ENCODE results near the gene SUPT7L.

DNA sequence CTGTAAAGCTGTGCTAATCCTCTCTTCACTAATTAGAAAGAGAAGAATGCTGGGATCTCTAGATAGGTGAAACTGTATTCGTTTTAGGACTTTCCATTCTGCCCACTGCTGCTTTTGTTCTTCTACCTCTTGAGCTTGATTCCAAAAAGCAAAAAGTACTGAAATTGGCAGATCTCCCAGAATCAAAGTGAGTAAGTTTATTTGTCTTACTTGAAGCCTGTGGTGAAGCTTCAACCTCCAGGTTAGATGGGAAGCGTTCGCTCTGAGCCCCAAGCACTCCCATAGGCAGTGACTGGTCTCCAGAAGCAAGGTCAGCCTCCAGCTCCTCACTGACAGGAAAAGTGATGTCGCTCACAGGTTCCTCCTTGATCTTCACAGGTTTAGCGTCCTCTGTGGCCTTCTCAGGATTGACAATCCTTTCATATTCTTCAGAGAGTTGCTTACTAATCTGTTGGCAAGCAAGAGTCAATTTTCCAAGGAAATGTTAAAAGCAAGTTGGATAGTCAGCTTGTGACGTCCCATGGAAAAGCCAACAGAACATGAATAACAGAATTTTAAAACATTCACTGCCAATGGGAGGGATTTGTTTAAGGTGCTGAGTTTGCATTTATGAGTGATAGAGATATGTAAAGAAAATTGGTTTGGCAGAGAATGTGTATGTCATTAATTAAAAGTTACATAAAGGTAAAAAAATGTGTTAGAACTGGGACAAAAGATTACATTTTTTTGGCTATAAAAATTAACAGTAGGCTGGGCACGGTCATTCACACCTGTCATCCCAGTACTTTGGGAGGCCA lies 8.1 kb downstream of the SUPT7L start:
- no peak for TF ChIP-seq TAF15 (IDR thresholded peaks at IDR 0.05; ENCODE audit: low read depth, low read length, poor library complexity, severe bottlenecking)
- TF ChIP-seq TCF12 (IDR thresholded peaks at IDR 0.05) = no peak
- no peak for TF ChIP-seq TCF12 (CRISPR knock-in tag; IDR thresholded peaks at IDR 0.05)
- TF ChIP-seq POLR2A (IDR thresholded peaks at IDR 0.05; ENCODE audit: insufficient read depth in 1 of 2, low read depth in 2 of 2, low read length in 2 of 2) = no peak
- TF ChIP-seq ZNF792 (CRISPR knock-in tag; IDR thresholded peaks at IDR 0.05) = no peak
- TF ChIP-seq, protein P1, sequence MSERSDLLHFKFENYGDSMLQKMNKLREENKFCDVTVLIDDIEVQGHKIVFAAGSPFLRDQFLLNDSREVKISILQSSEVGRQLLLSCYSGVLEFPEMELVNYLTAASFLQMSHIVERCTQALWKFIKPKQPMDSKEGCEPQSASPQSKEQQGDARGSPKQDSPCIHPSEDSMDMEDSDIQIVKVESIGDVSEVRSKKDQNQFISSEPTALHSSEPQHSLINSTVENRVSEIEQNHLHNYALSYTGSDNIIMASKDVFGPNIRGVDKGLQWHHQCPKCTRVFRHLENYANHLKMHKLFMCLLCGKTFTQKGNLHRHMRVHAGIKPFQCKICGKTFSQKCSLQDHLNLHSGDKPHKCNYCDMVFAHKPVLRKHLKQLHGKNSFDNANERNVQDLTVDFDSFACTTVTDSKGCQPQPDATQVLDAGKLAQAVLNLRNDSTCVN (CRISPR knock-in tag; IDR thresholded peaks at IDR 0.05; ENCODE audit: borderline replicate concordance) = no peak
- TF ChIP-seq RFX5 (IDR thresholded peaks at IDR 0.05; ENCODE audit: low read depth, low read length) = no peak
- TF ChIP-seq PLRG1 (conservative IDR thresholded peaks at IDR 0.05) = no peak
- no peak for TF ChIP-seq ZNF274 (CRISPR knock-in tag; IDR thresholded peaks at IDR 0.05)
- TF ChIP-seq MAFF (IDR thresholded peaks at IDR 0.05; ENCODE audit: low read depth, low read length) = peak; percentile 84
